Measurements from ENCODE around the gene SCMH1.

DNA sequence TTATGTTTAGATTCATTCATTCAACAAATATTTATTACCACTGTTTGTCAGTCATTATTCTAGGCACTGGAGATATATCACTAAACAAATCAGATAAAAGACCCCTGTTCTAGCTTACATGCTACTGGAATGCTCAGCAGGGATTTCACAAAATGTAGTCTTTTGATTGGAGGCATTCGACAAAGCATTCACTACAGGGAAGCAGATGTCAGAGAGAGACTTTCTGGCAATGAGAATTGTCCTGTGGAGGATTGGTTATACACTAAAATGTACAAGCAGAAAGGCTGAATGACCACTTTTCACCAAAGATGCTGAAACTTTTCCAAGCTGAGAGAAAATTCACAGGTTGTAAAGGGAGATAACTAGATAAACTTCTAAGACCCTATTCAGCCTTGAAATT lies 57.7 kb downstream of the SCMH1 start:
- TF ChIP-seq CTCF (IDR thresholded peaks at IDR 0.05) (no peak), POLR2A (IDR thresholded peaks at IDR 0.05) (no peak)
